GM12872 (cell line): Measurements from ENCODE around the gene PIEZO1.

Source experiments
- CTCF ChIP-seq: IDR thresholded peaks from 3 replicates; pipeline ENCODE4 v1.5.1; 2011; ENCODE audit warnings: low read depth, mild to moderate bottlenecking, low read length, moderate library complexity; ENCODE audit not compliant: insufficient read depth

Gene PIEZO1

GRCh38 chr16:88804552-88805339 lies 19.7 kb upstream of the PIEZO1 start:
- no peak for TF ChIP-seq CTCF

GRCh38 chr16:88804173-88804551 lies 19.1 kb upstream of the PIEZO1 start:
- no peak for TF ChIP-seq CTCF

GRCh38 chr16:88803264-88803987 lies 18.4 kb upstream of the PIEZO1 start, which contains the start of gene CDT1:
TSS of gene CDT1 (plus strand) at chr16:88803789. CDS start at chr16:88803832, 43 bp downstream.
- TF ChIP-seq CTCF, result no peak

GRCh38 chr16:88800277-88800592 lies 15.2 kb upstream of the PIEZO1 start:
- TF ChIP-seq CTCF, result no peak

GRCh38 chr16:88799569-88800276 lies 14.7 kb upstream of the PIEZO1 start:
- TF ChIP-seq CTCF, result no peak

- no peak for TF ChIP-seq CTCF
These were observed 13.9 kb upstream of the PIEZO1 start for GRCh38 chr16:88798772-88799455.

- TF ChIP-seq CTCF, result no peak
These were observed 13.1 kb upstream of the PIEZO1 start for GRCh38 chr16:88798073-88798472.
